Measurements from ENCODE around the gene SNAPC2. TPM values are rescaled to one million over a fixed set of nuclear protein-coding genes. Genes with fewer than 3 reads are reported as not detected.
"Not testable (repeated sequence)": the region's sequence is repeated elsewhere in the genome, so short reads cannot be mapped to it uniquely, and the experiment has no call there.

Gene SNAPC2
- total RNA-seq, 4 donors from 2014 or later = 11.4 to 35.9 (median 13.0) TPM

- Histone ChIP-seq H3K36me3 (peaks cover 0 to 6% (median 0%) of the 10 kb centered on the region in 4 donors), H3K4me1 (no peaks in the 10 kb centered on the region), H3K9me3 (no peaks in the 10 kb centered on the region), H3K27ac (no peak overlapping the region), H3K27me3 (no peaks in the 10 kb centered on the region), H3K4me3 (no peak overlapping the region)
- intact Hi-C loops (cut with DNase I; ENCODE audit: low total_unique reads) (loop anchor here (10.0 kb wide), 1 partner anchor 299 kb away; no protein-coding TSS in a partner anchor), in situ Hi-C loops (cut with MboI; ENCODE audit: low pct_ligation_motif_present in 1 of 4, low pct_unique_long_range_greater_than_20kb in 1 of 4, low sequenced_read_pairs in 3 of 4) (loop anchor here in 1 of 4 donors (25.0 kb wide), 1 partner anchor 282 kb away; no protein-coding TSS in a partner anchor)
- DNase-seq = no peak
- WGBS, 2 donors (ENCODE audit: low coverage in 1 of 2) = 91% methylated on average over 11 of the region's 11 CpGs; no CpG with 5 or more reads in 1 of the 2 donors
- TF ChIP-seq CTCF (IDR thresholded peaks at IDR 0.05) (no peak), EP300 (IDR thresholded peaks at IDR 0.05; ENCODE audit: low read depth) (no peak), POLR2AphosphoS5 (IDR thresholded peaks at IDR 0.05) (no peak), POLR2A (IDR thresholded peaks at IDR 0.05) (no peak)
Observed at GRCh38 chr19:7955696-7956095, 35.6 kb downstream of the SNAPC2 start.

GRCh38 chr19:7959211-7959610, 39.1 kb downstream of the SNAPC2 start:
- no peak for TF ChIP-seq POLR2A (IDR thresholded peaks at IDR 0.05)
- no peak for TF ChIP-seq EP300 (IDR thresholded peaks at IDR 0.05; ENCODE audit: low read depth)
- TF ChIP-seq CTCF (IDR thresholded peaks at IDR 0.05) = no peak
- no peak for TF ChIP-seq POLR2AphosphoS5 (IDR thresholded peaks at IDR 0.05)
- Histone ChIP-seq H3K4me3 (no peak overlapping the region), H3K4me1 (no peaks in the 10 kb centered on the region), H3K27ac (no peak overlapping the region), H3K9me3 (no peaks in the 10 kb centered on the region), H3K27me3 (no peaks in the 10 kb centered on the region), H3K36me3 (peaks cover 0 to 35% (median 5%) of the 10 kb centered on the region in 4 donors)
- intact Hi-C loops (cut with DNase I; ENCODE audit: low total_unique reads) = loop anchor here (10.0 kb wide), 1 partner anchor 296 kb away; no protein-coding TSS in a partner anchor
- no peak for DNase-seq
- in situ Hi-C loops (cut with MboI; ENCODE audit: low pct_ligation_motif_present in 1 of 4, low pct_unique_long_range_greater_than_20kb in 1 of 4, low sequenced_read_pairs in 3 of 4) = loop anchor here in 1 of 4 donors (25.0 kb wide), 1 partner anchor 278 kb away; no protein-coding TSS in a partner anchor
- 69% methylated on average over 6 of the region's 6 CpGs for WGBS, 2 donors (ENCODE audit: low coverage in 1 of 2)

GRCh38 chr19:7961082-7961481, 40.9 kb downstream of the SNAPC2 start:
- DNase-seq; H3K27ac ChIP-seq; H3K4me1 ChIP-seq; H3K9me3 ChIP-seq; intact Hi-C loops (cut with DNase I; ENCODE audit: low total_unique reads); H3K27me3 ChIP-seq; H3K4me3 ChIP-seq: not testable (repeated sequence)
- in situ Hi-C loops (cut with MboI; ENCODE audit: low pct_ligation_motif_present in 1 of 4, low pct_unique_long_range_greater_than_20kb in 1 of 4, low sequenced_read_pairs in 3 of 4) = loop anchor here in 1 of 4 donors (25.0 kb wide), 1 partner anchor 276 kb away; no protein-coding TSS in a partner anchor
- H3K36me3 ChIP-seq = peaks cover 0 to 44% (median 5%) of the 10 kb centered on the region in 4 donors
- WGBS, 2 donors (ENCODE audit: low coverage in 1 of 2) = 89% methylated on average over 4 of the region's 4 CpGs; no CpG with 5 or more reads in 1 of the 2 donors

- in situ Hi-C loops (cut with MboI; ENCODE audit: low pct_ligation_motif_present in 1 of 4, low pct_unique_long_range_greater_than_20kb in 1 of 4, low sequenced_read_pairs in 3 of 4) (loop anchor here in 1 of 4 donors (25.0 kb wide), 1 partner anchor 275 kb away; no protein-coding TSS in a partner anchor), intact Hi-C loops (cut with DNase I; ENCODE audit: low total_unique reads) (no loop called here)
- TF ChIP-seq POLR2AphosphoS5 (IDR thresholded peaks at IDR 0.05) (no peak), CTCF (IDR thresholded peaks at IDR 0.05) (no peak), EP300 (IDR thresholded peaks at IDR 0.05; ENCODE audit: low read depth) (no peak), POLR2A (IDR thresholded peaks at IDR 0.05) (no peak)
- Histone ChIP-seq H3K27ac (no peak overlapping the region), H3K4me3 (no peak overlapping the region), H3K9me3 (no peaks in the 10 kb centered on the region), H3K27me3 (no peaks in the 10 kb centered on the region), H3K36me3 (peaks cover 0 to 52% (median 8%) of the 10 kb centered on the region in 4 donors), H3K4me1 (no peaks in the 10 kb centered on the region)
- WGBS, 2 donors (ENCODE audit: low coverage in 1 of 2) = 84% methylated on average over 13 of the region's 13 CpGs
- no peak for DNase-seq
Observed at GRCh38 chr19:7961920-7962626, 41.9 kb downstream of the SNAPC2 start.

Data from transverse colon (tissue), 4 donors.